Mucosa of descending colon (tissue), 3 donors: ENCODE data around the gene SCTR. TPM values are rescaled to one million over a fixed set of nuclear protein-coding genes. Genes with fewer than 3 reads are reported as not detected.

Experiments used
- ATAC-seq: fragments of 200-7000 bp; cut with Tn5 transposase; one replicate; pipeline ENCODE4 v1.9.1; 2020; ENCODE audit warnings: mild to moderate bottlenecking, moderate library complexity
- DNase-seq, 3 donors: peaks; one replicate each; pipeline ENCODE4 v3.0.0-alpha.2; 2020
- H3K36me3 ChIP-seq: fragments of 200-600 bp; one replicate; pipeline ENCODE4 v1.8.0; 2021; ENCODE audit warnings: low read depth, mild to moderate bottlenecking
- H3K4me1 ChIP-seq: fragments of 200-600 bp; one replicate; pipeline ENCODE4 v1.8.0; 2021; ENCODE audit warnings: low read depth, mild to moderate bottlenecking
- H3K4me3 ChIP-seq: fragments of 200-600 bp; one replicate; pipeline ENCODE4 v1.8.0; 2021; ENCODE audit warnings: mild to moderate bottlenecking
- H3K9me3 ChIP-seq: fragments of 200-600 bp; one replicate; pipeline ENCODE4 v1.8.0; 2021; ENCODE audit warnings: mild to moderate bottlenecking
- CTCF ChIP-seq: fragments of 200-600 bp; IDR thresholded peaks from one replicate; pipeline ENCODE4 v1.8.0; 2022; ENCODE audit warnings: antibody characterized with exemption, mild to moderate bottlenecking
- intact Hi-C, 2 donors: fragments of 100-400 bp; cut with DNase I in 1 of 2; cut with micrococcal nuclease in 1 of 2; formaldehyde crosslinking; loops; one replicate each; pipeline versions ENCODE4 v1.11.0 to v1.11.1; 2022; cut with DNase I, micrococcal nuclease
- total RNA-seq, 3 donors: library from RNA; stranded (reverse); fragmentation: NEBNext Ultra II Directional in 2 of 3; extraction: Animal tissue kit (Norgen Biotek cat#: 25700) in 2 of 3; gene quantifications; one replicate each; pipeline versions ENCODE4 v1.2.1 to v1.2.4, GENCODE V29; 2021 to 2023
- donor health status: DM: no; HTN: no; CAD: no; lungs with moderate emphysema.
- donor health status: DM: no; HTN: no; CAD: no.
- donor health status: DM: no; HTN: yes; CAD: no.

The SCTR gene
- total RNA-seq, 3 donors from 2014 or later, result 0.25 to 0.32 TPM; not detected in 1

- Histone ChIP-seq H3K4me3 (no peak overlapping the region), H3K4me1 (peaks cover 3% of the 10 kb centered on the region), H3K9me3 (no peaks in the 10 kb centered on the region), H3K36me3 (no peaks in the 10 kb centered on the region)
- TF ChIP-seq CTCF, result no peak
- ATAC-seq (no peak), DNase-seq (no peak)
- intact Hi-C loops, result no loop called here
These were observed 55.2 kb downstream of the SCTR start for GRCh38 chr2:119469131-119469530.

- no peaks in the 10 kb centered on the region for H3K9me3 ChIP-seq
- DNase-seq, result no peak
- no peak for TF ChIP-seq CTCF
- no peaks in the 10 kb centered on the region for H3K36me3 ChIP-seq
- H3K4me1 ChIP-seq, result peaks cover 3% of the 10 kb centered on the region
- no peak for ATAC-seq
- intact Hi-C loops, result no loop called here
- H3K4me3 ChIP-seq, result no peak overlapping the region
These were observed 55.9 kb downstream of the SCTR start for GRCh38 chr2:119468154-119468955.

GRCh38 chr2:119466373-119466772 lies 57.9 kb downstream of the SCTR start:
- no peaks in the 10 kb centered on the region for H3K9me3 ChIP-seq
- no peaks in the 10 kb centered on the region for H3K36me3 ChIP-seq
- no peak for TF ChIP-seq CTCF
- intact Hi-C loops, result no loop called here
- DNase-seq, result no peak
- no peaks in the 10 kb centered on the region for H3K4me1 ChIP-seq
- no peak for ATAC-seq
- no peak overlapping the region for H3K4me3 ChIP-seq

GRCh38 chr2:119465687-119466086 lies 58.6 kb downstream of the SCTR start:
- Histone ChIP-seq H3K9me3 (no peaks in the 10 kb centered on the region), H3K4me1 (no peaks in the 10 kb centered on the region), H3K36me3 (no peaks in the 10 kb centered on the region), H3K4me3 (no peak overlapping the region)
- intact Hi-C loops, result no loop called here
- no peak for TF ChIP-seq CTCF
- no peak for ATAC-seq
- no peak for DNase-seq

GRCh38 chr2:119464981-119465380 lies 59.3 kb downstream of the SCTR start:
- ATAC-seq (peak; percentile 29), DNase-seq (no peak)
- Histone ChIP-seq H3K9me3 (no peaks in the 10 kb centered on the region), H3K4me1 (no peaks in the 10 kb centered on the region), H3K36me3 (no peaks in the 10 kb centered on the region), H3K4me3 (no peak overlapping the region)
- no peak for TF ChIP-seq CTCF
- intact Hi-C loops, result no loop called here
